A549 (cell line): Measurements from ENCODE around the gene DHFR2.
"Not testable (repeated sequence)": the region's sequence is repeated elsewhere in the genome, so short reads cannot be mapped to it uniquely, and the experiment has no call there.

Experiments used
- EP300 ChIP-seq, 2 experiments: fragments of >200 bp; sonication (Bioruptor Twin); formaldehyde crosslinking; IDR thresholded peaks; 2 replicates in 1 of 2; 3 replicates in 1 of 2; pipeline ENCODE4 v1.6.1; 2016 to 2017
- POLR2A ChIP-seq: IDR thresholded peaks from 2 replicates; pipeline ENCODE4 v1.6.1; 2012; ENCODE audit warnings: mild to moderate bottlenecking, low read length
- ZC3H11A ChIP-seq: fragments of 450-650 bp; IDR thresholded peaks from 2 replicates; pipeline ENCODE4 v1.6.1; 2014; ENCODE audit warnings: antibody characterized with exemption, mild to moderate bottlenecking
- TF ChIP-seq, protein P1 (sequence below): fragments of >200 bp; sonication (Bioruptor Twin); formaldehyde crosslinking; IDR thresholded peaks from 3 replicates; pipeline ENCODE4 v1.5.1; 2016

DNA sequence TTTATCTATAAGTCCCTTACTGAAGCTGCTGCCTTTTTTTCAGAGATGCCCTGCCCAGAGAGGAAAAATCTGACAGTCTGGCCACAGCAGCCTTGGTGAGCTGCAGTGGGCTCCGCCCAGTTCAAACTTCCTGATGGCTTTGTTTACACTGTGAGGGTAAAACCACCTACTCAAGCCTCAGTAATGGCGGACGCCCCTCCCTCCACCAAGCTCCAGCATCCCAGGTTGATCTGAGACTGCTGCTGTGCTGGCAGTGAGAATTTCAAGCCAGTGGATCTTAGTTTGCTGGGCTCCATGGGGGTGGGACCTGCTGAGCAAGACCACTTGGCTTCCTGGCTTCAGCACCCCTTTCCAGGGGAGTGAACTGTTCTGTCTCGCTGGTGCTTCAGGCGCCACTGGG is 17.8 kb upstream of the DHFR2 start:
- not testable (repeated sequence) for TF ChIP-seq EP300 (IDR thresholded peaks at IDR 0.05); POLR2A; ZC3H11A
- TF ChIP-seq, protein P1, sequence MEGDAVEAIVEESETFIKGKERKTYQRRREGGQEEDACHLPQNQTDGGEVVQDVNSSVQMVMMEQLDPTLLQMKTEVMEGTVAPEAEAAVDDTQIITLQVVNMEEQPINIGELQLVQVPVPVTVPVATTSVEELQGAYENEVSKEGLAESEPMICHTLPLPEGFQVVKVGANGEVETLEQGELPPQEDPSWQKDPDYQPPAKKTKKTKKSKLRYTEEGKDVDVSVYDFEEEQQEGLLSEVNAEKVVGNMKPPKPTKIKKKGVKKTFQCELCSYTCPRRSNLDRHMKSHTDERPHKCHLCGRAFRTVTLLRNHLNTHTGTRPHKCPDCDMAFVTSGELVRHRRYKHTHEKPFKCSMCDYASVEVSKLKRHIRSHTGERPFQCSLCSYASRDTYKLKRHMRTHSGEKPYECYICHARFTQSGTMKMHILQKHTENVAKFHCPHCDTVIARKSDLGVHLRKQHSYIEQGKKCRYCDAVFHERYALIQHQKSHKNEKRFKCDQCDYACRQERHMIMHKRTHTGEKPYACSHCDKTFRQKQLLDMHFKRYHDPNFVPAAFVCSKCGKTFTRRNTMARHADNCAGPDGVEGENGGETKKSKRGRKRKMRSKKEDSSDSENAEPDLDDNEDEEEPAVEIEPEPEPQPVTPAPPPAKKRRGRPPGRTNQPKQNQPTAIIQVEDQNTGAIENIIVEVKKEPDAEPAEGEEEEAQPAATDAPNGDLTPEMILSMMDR, result not testable (repeated sequence)
